Thyroid gland (tissue), 4 donors: ENCODE measurements around the gene SUGP2.

ENCODE experiments used
- POLR2A ChIP-seq, 2 donors: fragments of 450-650 bp; IDR thresholded peaks; one replicate each; pipeline ENCODE4 v1.6.1; 2017; ENCODE audit warnings: antibody characterized with exemption in 2 of 2, mild to moderate bottlenecking in 2 of 2, moderate library complexity in 1 of 2
- TF ChIP-seq, protein P1 (sequence below), 6 experiments: fragments of 200-600 bp in 3 of 6; fragments of 450-650 bp in 3 of 6; sonication (generic) in 3 of 6; IDR thresholded peaks; one replicate each; pipeline ENCODE4 v1.5.1; 2016 to 2019; ENCODE audit warnings: antibody characterized with exemption in 6 of 6, mild to moderate bottlenecking in 2 of 6, inconsistent platforms in 1 of 6, moderate library complexity in 1 of 6

DNA sequence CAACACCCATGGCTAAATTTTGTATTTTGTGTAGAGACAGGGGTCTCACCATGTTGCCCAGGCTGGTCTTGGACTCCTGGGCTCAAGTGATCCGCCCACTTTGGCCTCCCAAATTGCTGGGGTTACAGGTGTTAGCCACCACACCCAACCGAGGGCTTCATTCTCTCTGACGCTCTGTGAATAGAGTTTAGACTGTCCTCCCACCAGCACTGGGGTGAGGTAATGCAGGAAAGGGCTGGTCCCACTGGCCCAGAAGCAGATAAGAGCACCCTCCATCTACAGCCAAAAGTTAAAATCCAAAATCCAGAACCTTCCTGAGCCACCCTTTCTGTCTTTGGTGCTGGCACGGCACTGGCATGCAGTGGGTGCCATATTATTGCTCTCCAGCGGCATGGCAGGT is 60.5 kb downstream of the SUGP2 start:
- TF ChIP-seq, protein P1, sequence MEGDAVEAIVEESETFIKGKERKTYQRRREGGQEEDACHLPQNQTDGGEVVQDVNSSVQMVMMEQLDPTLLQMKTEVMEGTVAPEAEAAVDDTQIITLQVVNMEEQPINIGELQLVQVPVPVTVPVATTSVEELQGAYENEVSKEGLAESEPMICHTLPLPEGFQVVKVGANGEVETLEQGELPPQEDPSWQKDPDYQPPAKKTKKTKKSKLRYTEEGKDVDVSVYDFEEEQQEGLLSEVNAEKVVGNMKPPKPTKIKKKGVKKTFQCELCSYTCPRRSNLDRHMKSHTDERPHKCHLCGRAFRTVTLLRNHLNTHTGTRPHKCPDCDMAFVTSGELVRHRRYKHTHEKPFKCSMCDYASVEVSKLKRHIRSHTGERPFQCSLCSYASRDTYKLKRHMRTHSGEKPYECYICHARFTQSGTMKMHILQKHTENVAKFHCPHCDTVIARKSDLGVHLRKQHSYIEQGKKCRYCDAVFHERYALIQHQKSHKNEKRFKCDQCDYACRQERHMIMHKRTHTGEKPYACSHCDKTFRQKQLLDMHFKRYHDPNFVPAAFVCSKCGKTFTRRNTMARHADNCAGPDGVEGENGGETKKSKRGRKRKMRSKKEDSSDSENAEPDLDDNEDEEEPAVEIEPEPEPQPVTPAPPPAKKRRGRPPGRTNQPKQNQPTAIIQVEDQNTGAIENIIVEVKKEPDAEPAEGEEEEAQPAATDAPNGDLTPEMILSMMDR (IDR thresholded peaks at IDR 0.05) = no peak
- TF ChIP-seq POLR2A (IDR thresholded peaks at IDR 0.05) = no peak
